LNCaP clone FGC (cell line): Measurements from ENCODE around the gene ELOVL1.

Experiments
- DNase-seq: peaks from one replicate; pipeline ENCODE4 v3.0.0-alpha.2; 2011; ENCODE audit warnings: low read depth
- H3K4me3 ChIP-seq: 2 replicates; pipeline ENCODE4 v1.5.1; 2011; ENCODE audit warnings: mild to moderate bottlenecking, low read depth, low read length, control low read depth
- TF ChIP-seq, protein P1 (sequence below): IDR thresholded peaks from 2 replicates; pipeline ENCODE4 v1.5.1; 2012; ENCODE audit warnings: mild to moderate bottlenecking; ENCODE audit not compliant: control insufficient read depth, insufficient read depth; ENCODE audit errors: extremely low read depth

The ELOVL1 gene

DNA sequence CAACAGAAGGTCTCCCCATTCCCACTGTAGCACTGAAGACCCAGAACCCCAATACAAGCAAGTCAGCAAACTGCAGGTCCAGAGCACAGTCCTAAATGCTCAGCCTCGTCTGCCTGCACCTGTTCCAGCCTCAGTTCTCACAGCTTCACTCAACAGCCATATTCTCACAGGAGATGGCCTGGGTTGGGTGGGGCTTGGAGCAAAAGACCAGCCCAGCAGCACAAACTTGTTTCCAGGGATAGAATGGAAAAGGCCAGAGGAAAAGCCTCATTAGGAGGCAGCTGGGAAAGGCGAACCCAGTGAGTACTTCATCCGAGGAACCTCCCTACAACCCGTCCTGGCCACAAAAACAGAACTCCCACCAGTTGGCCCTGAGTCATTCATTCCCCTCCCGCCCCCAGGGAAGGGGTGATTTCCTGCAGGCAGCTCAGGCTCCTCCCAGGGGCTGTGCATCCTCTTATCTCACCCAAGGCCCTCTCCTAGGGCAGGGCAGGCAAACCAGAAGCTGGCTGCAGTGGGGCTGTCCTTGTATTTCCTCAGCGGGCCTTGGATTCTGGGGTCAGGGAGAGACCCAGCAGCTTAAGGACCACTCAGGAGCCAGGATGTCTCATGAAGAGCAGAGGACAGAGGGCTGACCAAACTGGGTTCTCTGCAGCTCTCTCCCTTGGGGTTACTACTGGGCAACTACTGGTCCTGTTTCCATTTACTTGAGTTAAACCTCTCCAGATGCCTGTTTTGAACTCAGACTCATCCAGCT lies 37.6 kb downstream of the ELOVL1 start:
- no peak for DNase-seq
- TF ChIP-seq, protein P1, sequence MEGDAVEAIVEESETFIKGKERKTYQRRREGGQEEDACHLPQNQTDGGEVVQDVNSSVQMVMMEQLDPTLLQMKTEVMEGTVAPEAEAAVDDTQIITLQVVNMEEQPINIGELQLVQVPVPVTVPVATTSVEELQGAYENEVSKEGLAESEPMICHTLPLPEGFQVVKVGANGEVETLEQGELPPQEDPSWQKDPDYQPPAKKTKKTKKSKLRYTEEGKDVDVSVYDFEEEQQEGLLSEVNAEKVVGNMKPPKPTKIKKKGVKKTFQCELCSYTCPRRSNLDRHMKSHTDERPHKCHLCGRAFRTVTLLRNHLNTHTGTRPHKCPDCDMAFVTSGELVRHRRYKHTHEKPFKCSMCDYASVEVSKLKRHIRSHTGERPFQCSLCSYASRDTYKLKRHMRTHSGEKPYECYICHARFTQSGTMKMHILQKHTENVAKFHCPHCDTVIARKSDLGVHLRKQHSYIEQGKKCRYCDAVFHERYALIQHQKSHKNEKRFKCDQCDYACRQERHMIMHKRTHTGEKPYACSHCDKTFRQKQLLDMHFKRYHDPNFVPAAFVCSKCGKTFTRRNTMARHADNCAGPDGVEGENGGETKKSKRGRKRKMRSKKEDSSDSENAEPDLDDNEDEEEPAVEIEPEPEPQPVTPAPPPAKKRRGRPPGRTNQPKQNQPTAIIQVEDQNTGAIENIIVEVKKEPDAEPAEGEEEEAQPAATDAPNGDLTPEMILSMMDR, result no peak
- no peak overlapping the region for H3K4me3 ChIP-seq

DNA sequence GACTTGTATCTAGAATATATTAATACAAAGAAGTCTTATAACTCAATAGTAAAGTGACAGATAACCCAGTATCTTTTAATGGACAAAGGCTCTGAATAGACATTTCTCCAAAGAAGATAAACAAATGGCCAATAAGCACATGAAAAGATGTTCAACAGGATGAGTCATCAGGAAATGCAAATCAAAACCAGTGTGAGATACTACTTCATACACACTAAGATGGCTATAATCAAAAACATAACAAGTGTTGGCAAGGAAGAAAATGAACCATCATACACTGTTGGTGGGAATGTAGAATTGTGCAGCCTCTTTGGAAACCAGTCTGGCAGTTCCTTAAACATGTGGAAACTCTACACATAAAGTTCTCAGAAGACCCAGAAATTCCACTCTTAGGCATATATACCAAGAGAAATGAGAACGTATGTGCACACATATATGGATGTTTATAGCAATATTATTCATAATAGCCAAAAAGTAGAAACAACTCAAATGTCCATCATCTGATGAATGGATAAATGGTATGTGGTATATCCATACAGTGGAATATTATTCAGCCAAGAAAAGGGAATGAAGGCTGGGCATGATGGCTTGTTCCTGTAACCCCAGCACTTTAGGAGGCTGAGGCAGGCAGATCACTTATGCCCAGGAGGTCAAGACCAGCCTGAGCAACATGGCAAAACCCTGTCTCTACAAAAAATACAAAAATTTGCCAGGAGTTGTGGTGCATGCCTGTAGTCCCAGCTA lies 40.1 kb downstream of the ELOVL1 start:
- TF ChIP-seq, protein P1, result no peak
- no peak overlapping the region for H3K4me3 ChIP-seq
- no peak for DNase-seq

DNA sequence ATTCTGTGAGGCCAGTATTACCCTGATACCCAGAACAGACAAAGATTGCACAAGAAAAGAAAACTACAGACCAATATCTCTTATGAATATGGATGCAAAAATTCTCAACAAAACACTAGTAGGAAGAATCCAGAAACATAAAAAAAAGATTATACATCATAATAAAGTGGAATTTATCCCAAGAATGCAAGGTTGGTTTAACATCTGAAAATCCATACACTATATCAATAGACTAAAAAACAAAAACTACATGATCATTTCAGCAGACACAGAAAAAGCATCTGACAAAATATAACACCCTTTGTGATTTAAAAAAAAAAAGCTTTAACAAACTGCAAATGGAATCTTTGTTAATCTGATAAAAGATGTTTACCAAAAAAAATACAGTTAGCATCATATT lies 42.4 kb downstream of the ELOVL1 start:
- H3K4me3 ChIP-seq, result no peak overlapping the region
- DNase-seq, result no peak
- TF ChIP-seq, protein P1, result no peak

DNA sequence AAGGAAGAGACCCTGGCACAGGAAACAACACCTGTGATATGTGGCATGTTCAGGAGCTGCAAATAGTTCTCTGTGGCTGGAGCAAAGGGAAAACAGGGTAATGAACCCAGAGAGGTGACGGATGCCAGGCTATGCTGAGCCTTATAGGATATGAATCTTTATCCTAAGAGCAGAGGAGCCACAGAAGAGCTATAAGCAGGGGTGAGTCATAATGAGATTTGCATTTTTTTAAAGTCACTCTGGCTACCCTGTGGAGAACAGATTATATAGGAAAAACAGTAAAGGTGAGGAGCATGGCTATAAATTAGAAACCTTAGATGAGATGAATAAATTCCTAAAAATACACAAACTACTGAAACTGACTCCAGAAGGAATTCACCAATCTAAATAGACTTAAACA lies 43.0 kb downstream of the ELOVL1 start:
- no peak for DNase-seq
- H3K4me3 ChIP-seq, result no peak overlapping the region
- TF ChIP-seq, protein P1, result no peak

DNA sequence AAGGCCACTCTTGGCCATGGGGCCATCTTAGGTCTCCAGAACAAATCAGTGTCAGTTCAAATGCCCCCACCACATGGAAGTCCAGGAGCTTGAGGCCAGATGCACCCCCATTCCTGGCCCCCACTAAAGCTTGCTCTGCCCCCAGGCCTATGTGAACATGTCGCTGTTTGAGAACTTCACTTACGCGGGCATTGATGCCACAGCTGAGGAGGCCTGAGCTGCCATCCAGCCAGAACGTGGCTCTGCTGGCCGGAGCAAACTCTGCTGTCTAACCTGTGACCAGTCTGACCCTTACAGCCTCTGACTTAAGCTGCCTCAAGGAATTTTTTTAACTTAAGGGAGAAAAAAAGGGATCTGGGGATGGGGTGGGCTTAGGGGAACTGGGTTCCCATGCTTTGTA lies 45.3 kb downstream of the ELOVL1 start:
- no peak for DNase-seq
- no peak overlapping the region for H3K4me3 ChIP-seq
- TF ChIP-seq, protein P1, result no peak

DNA sequence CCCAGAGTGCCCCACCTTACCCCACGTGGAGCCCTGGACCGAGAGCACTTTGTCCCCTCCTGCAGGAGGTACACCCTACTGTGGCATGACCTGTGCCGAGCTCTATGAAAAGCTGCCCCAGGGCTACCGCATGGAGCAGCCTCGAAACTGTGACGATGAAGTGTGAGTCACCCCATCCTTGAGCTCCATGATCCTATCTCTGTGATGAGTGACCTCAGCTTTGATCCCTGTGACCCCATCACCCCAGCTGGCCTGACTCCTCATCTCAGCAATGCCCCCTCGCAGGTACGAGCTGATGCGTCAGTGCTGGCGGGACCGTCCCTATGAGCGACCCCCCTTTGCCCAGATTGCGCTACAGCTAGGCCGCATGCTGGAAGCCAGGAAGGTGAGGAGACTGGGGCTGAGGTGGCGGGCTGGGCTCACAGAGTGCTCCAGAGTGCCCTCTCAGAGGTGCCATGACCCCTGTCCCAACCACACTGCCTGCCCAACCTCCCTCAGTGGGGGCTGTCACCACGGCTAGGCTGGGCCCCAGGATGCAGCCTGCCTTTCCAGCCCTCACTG lies 46.4 kb downstream of the ELOVL1 start:
- TF ChIP-seq, protein P1, result no peak
- DNase-seq, result no peak

More for the DNA sequence above, 46.4 kb downstream of the ELOVL1 start:
- no peak overlapping the region for H3K4me3 ChIP-seq
